ENCODE data around the gene PPP1R7. TPM values are rescaled to one million over a fixed set of nuclear protein-coding genes. Genes with fewer than 3 reads are reported as not detected.

The PPP1R7 gene
- total RNA-seq, 4 donors from 2014 or later = 37.8 to 104 (median 44.4) TPM

DNA sequence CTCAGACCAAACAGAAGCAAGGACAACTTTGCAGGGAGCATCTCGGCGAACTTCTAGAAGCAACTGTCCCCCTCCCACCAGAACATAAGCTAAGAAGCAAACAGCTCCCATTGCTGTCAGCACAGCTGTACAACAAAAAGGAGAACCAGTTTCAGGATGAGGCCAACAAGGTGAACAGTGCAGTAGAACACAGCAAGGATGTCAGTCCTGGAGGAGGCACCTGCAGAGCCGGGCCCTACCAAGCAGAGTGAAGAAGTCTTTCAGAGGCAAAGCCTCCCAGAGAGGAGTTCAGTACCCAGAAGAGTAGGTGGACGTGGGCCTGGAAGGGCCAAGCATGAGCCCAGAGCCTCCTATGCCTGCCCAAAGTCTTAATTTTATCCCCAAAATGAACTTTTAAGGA, 2.0 kb upstream of the PPP1R7 start:
- Histone ChIP-seq H3K4me3 (peak overlapping the region; percentile 88), H3K9me3 (no peaks in the 10 kb centered on the region), H3K27ac (no peak overlapping the region), H3K36me3 (peaks cover 2% of the 10 kb centered on the region), H3K27me3 (no peaks in the 10 kb centered on the region), H3K4me1 (peaks cover 32% of the 10 kb centered on the region)
- TF ChIP-seq POLR2A (IDR thresholded peaks at IDR 0.05) = no peak
- TF ChIP-seq EP300 (IDR thresholded peaks at IDR 0.05) = no peak
- no peak for TF ChIP-seq POLR2AphosphoS5 (IDR thresholded peaks at IDR 0.05)
- TF ChIP-seq, protein P1, sequence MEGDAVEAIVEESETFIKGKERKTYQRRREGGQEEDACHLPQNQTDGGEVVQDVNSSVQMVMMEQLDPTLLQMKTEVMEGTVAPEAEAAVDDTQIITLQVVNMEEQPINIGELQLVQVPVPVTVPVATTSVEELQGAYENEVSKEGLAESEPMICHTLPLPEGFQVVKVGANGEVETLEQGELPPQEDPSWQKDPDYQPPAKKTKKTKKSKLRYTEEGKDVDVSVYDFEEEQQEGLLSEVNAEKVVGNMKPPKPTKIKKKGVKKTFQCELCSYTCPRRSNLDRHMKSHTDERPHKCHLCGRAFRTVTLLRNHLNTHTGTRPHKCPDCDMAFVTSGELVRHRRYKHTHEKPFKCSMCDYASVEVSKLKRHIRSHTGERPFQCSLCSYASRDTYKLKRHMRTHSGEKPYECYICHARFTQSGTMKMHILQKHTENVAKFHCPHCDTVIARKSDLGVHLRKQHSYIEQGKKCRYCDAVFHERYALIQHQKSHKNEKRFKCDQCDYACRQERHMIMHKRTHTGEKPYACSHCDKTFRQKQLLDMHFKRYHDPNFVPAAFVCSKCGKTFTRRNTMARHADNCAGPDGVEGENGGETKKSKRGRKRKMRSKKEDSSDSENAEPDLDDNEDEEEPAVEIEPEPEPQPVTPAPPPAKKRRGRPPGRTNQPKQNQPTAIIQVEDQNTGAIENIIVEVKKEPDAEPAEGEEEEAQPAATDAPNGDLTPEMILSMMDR (IDR thresholded peaks at IDR 0.05) = no peak
- DNase-seq (ENCODE audit: low spot score in 2 of 2) = no peak
- WGBS = 94% methylated on average over 4 of the region's 4 CpGs

DNA sequence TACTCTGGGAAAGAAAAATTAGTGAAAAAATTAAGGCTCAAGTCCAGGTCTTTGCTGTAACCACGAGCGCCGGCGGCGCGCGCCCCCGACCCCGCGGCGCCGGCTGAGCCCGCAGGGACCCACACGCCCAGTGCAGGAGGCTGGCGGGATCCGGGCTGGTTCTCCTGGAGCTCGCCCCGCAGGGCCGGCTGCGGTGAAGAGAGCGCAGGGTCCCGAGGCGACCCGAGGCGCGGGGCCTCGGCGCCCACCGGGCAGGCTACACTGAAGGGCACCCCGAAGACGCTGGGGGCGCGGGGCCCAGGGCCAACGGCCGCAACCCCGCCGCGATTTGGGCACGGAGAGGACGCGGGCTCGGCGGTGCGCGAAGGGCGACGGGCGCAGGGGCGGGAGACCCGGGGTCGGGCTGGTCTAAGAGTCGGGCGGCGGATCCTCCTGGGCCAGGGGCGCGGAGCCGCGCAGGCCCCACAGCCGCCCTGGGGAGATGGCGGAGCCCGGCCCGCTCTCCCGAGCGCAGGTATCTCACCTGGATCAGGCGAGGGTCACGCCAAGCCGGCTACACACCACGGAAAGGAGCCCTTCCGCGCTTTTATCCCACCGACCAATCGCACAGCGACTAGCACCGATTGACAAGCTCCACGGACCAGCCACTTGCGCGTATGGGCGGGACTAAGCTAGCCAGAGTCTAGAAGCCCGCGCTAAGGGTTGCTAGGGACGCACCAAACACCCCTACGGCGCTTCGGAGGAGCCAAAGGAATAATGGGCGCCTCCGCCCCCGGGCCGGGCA, 1.2 kb upstream of the PPP1R7 start, which contains the start of gene PASK:
PASK (minus strand) TSS at position 582 of the 784 bp plus-strand sequence. CDS start 6,440 bp downstream, outside the sequence.
- Histone ChIP-seq H3K4me1 (peaks cover 32% of the 10 kb centered on the region), H3K4me3 (peak within 1 kb of the TSS; percentile 88), H3K36me3 (peaks cover 6% of the 10 kb centered on the region), H3K9me3 (no peaks in the 10 kb centered on the region), H3K27me3 (no peaks in the 10 kb centered on the region), H3K27ac (peak within 1 kb of the TSS; percentile 80)
- WGBS = 0% methylated on average over 31 of the region's 88 CpGs
- peak; percentile 96 to 97 for DNase-seq (ENCODE audit: low spot score in 2 of 2)
- no peak for TF ChIP-seq POLR2AphosphoS5 (IDR thresholded peaks at IDR 0.05)
- TF ChIP-seq EP300 (IDR thresholded peaks at IDR 0.05) = no peak
- TF ChIP-seq POLR2A (IDR thresholded peaks at IDR 0.05) = no peak
- TF ChIP-seq, protein P1 (IDR thresholded peaks at IDR 0.05) = no peak

DNA sequence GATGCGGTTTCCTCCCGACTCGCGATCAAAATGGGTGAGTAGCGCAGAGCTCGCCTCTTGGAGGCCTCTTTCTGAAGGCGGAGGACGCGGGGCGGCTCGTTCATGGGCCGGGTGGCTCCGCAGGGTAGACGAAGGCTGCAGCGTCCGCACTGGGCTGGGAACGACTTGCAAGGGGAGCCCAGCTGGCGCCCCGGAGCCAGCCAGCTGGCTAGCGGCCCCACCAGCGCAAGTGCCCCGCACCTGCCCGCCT, 667 bp upstream of the PPP1R7 start:
- Histone ChIP-seq H3K4me1 (peaks cover 32% of the 10 kb centered on the region), H3K27me3 (no peaks in the 10 kb centered on the region), H3K9me3 (no peaks in the 10 kb centered on the region), H3K36me3 (peaks cover 11% of the 10 kb centered on the region), H3K27ac (peak overlapping the region; percentile 80), H3K4me3 (peak overlapping the region; percentile 88)
- DNase-seq (ENCODE audit: low spot score in 2 of 2) = no peak
- no peak for TF ChIP-seq POLR2A (IDR thresholded peaks at IDR 0.05)
- TF ChIP-seq, protein P1 (IDR thresholded peaks at IDR 0.05) = no peak
- no peak for TF ChIP-seq EP300 (IDR thresholded peaks at IDR 0.05)
- TF ChIP-seq POLR2AphosphoS5 (IDR thresholded peaks at IDR 0.05) = no peak
- no CpG with 5 or more reads among the region's 23 CpGs for WGBS

DNA sequence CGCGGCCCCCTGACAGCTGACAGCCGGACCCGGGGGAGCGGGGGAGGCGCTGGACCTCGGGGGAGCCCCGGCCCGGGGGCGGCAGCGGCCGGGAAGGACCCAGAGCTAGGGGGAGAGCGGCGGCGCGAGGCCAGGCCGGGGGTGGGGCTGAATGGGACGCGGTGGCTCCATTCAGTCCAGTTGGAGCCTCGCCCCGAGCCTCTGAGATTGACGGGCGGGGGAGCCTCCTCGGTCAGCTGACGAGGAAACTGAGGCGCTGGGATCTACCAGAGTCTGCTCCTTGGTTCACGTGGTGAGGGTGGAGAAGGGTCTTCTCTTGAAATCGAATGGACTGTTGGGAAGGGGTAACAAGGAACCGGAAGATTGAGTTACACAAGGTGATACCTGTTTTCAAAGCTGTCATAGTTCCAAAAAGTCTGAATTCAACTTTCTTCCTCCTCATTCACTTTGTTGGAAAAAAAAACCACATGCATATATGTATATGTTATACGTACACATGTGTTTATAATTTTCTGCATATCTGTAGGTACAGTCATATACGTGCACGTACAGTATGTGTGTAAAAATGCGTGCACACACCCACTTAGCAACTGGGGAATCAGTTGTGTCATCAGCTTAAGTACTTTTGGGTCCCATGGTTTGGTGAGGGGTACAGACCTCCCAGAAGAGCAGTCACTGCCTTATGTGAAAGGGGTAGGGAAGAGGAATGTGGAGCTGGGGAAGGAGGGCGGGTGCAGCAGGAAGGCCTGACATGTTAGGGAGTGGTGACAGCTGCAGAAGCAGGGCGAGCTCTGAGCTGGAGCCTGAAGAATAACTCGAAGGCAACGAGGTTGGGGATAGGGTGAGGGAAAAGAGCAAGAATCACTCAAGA, 628 bp downstream of the PPP1R7 start:
- no peak for TF ChIP-seq POLR2A (IDR thresholded peaks at IDR 0.05)
- TF ChIP-seq EP300 (IDR thresholded peaks at IDR 0.05) = no peak
- no peak for TF ChIP-seq POLR2AphosphoS5 (IDR thresholded peaks at IDR 0.05)
- TF ChIP-seq, protein P1 (IDR thresholded peaks at IDR 0.05) = no peak
- peaks cover 19% of the 10 kb centered on the region for H3K36me3 ChIP-seq
- H3K27me3 ChIP-seq = no peaks in the 10 kb centered on the region
- H3K4me1 ChIP-seq = peaks cover 32% of the 10 kb centered on the region
- no peaks in the 10 kb centered on the region for H3K9me3 ChIP-seq
- peak overlapping the region; percentile 88 for H3K4me3 ChIP-seq
- DNase-seq (ENCODE audit: low spot score in 2 of 2) = peak in 1 of 2 donors; percentile 69
- WGBS = 12% methylated on average over 14 of the region's 37 CpGs
- H3K27ac ChIP-seq = peak overlapping the region; percentile 80
